ENCODE measurements around the gene ZBTB5.

DNA sequence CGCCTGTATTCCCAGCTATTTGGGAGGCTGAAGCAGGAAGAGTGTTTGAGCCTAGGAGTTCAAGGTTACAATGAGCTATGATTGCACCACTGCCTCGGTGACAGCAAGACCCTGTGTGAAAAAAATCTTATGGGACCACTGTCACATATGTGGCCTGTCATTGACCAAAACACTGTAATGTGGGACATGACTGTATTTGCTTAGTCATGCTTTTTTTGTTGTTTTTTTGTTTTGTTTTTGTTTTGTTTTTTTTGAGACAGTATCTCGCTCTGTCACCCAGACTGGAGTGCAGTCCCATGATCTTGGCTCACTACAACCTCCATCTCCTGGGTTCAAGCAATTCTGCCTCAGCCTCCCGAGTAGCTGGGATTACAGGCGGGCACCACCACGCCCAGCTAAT is 34.0 kb upstream of the ZBTB5 start:
- TF ChIP-seq EZH2 (IDR thresholded peaks at IDR 0.05), result no peak
- no peak for TF ChIP-seq POLR2AphosphoS5 (IDR thresholded peaks at IDR 0.05; ENCODE audit: borderline replicate concordance, low read depth, low read length)

Data from SK-N-MC (cell line).